HG02885 (cell line): ENCODE data around the gene SPON2.
"Not testable (repeated sequence)": the region's sequence is repeated elsewhere in the genome, so short reads cannot be mapped to it uniquely, and the experiment has no call there.

Source experiments
- ATAC-seq: cut with Tn5 transposase; IDR thresholded peaks from one replicate; pipeline ENCODE4 v1.9.1; 2021; ENCODE audit warnings: mild to moderate bottlenecking; ENCODE audit not compliant: unreplicated experiment, poor library complexity

Gene SPON2

GRCh38 chr4:1154126-1154522 is 18.3 kb downstream of the SPON2 start:
- no peak for ATAC-seq

- ATAC-seq = no peak
These were observed 18.8 kb downstream of the SPON2 start for GRCh38 chr4:1153567-1154090.

- no peak for ATAC-seq
These were observed 20.1 kb downstream of the SPON2 start for GRCh38 chr4:1152290-1152689.

GRCh38 chr4:1151541-1151940 is 20.8 kb downstream of the SPON2 start:
- ATAC-seq = no peak

GRCh38 chr4:1150875-1151274 is 21.5 kb downstream of the SPON2 start:
- ATAC-seq = no peak

- ATAC-seq = no peak
These were observed 32.5 kb downstream of the SPON2 start for GRCh38 chr4:1139860-1140259.

- ATAC-seq = no peak
These were observed 34.5 kb downstream of the SPON2 start for GRCh38 chr4:1137850-1138249.

GRCh38 chr4:1137063-1137776 is 35.2 kb downstream of the SPON2 start:
- ATAC-seq = no peak

GRCh38 chr4:1136048-1136447 is 36.3 kb downstream of the SPON2 start:
- no peak for ATAC-seq

- no peak for ATAC-seq
These were observed 39.4 kb downstream of the SPON2 start for GRCh38 chr4:1133033-1133432.

- peak; percentile 85 for ATAC-seq
These were observed 41.8 kb downstream of the SPON2 start for GRCh38 chr4:1130316-1131186.

- ATAC-seq = no peak
These were observed 45.9 kb downstream of the SPON2 start for GRCh38 chr4:1126506-1126905.

- not testable (repeated sequence) for ATAC-seq
These were observed 46.9 kb downstream of the SPON2 start for GRCh38 chr4:1125466-1125865.

- ATAC-seq = no peak
These were observed 47.6 kb downstream of the SPON2 start for GRCh38 chr4:1124818-1125217.

GRCh38 chr4:1122505-1122904 is 49.9 kb downstream of the SPON2 start:
- no peak for ATAC-seq
